ENCODE measurements around the gene GCM1.

DNA sequence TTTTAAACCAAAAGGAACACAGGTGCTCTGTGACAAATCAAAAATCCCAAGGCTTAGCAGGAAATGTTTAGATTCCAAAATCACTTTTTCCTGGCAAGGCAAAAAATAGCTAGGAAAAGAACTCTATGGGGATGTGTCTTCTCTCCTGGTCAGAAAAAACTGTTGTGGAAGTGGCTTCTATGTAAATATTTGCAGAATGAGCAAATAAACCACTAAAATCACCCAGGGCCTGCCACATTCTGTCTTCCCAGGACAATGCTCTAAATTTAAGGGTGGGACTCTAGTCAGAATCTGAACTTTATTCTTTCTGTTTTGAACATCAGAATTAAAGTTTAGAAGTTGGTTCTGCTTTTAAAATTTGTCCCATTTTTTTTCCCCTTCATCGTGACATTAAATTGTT, 29.3 kb downstream of the GCM1 start:
- TF ChIP-seq, protein P1, sequence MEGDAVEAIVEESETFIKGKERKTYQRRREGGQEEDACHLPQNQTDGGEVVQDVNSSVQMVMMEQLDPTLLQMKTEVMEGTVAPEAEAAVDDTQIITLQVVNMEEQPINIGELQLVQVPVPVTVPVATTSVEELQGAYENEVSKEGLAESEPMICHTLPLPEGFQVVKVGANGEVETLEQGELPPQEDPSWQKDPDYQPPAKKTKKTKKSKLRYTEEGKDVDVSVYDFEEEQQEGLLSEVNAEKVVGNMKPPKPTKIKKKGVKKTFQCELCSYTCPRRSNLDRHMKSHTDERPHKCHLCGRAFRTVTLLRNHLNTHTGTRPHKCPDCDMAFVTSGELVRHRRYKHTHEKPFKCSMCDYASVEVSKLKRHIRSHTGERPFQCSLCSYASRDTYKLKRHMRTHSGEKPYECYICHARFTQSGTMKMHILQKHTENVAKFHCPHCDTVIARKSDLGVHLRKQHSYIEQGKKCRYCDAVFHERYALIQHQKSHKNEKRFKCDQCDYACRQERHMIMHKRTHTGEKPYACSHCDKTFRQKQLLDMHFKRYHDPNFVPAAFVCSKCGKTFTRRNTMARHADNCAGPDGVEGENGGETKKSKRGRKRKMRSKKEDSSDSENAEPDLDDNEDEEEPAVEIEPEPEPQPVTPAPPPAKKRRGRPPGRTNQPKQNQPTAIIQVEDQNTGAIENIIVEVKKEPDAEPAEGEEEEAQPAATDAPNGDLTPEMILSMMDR (IDR thresholded peaks at IDR 0.05 in 4 of 5, conservative IDR thresholded peaks at IDR 0.05 in 1 of 5), result no peak
- TF ChIP-seq POLR2A (IDR thresholded peaks at IDR 0.05), result no peak

Measured in gastrocnemius medialis (tissue), 4 donors.